GM12878 (cell line): ENCODE measurements around the gene RSRP1.

Experiments used
- EED ChIP-seq: sonication (generic); IDR thresholded peaks from 2 replicates; pipeline ENCODE4 v1.6.1; 2016; ENCODE audit warnings: antibody characterized with exemption, low read depth
- HDAC6 ChIP-seq: fragments of 200-600 bp; sonication (generic); IDR thresholded peaks from one replicate; pipeline ENCODE4 v1.8.0; 2017; ENCODE audit warnings: antibody characterized with exemption; ENCODE audit not compliant: unreplicated experiment
- REST ChIP-seq: IDR thresholded peaks from 2 replicates; pipeline ENCODE4 v1.6.1; 2012; ENCODE audit warnings: mild to moderate bottlenecking, low read depth, low read length
- SMARCA5 ChIP-seq: fragments of 450-650 bp; IDR thresholded peaks from 2 replicates; pipeline ENCODE4 v1.6.1; 2017; ENCODE audit warnings: mild to moderate bottlenecking
- SPI1 ChIP-seq: IDR thresholded peaks from 2 replicates; pipeline ENCODE4 v1.6.1; 2011; ENCODE audit warnings: low read depth, mild to moderate bottlenecking, low read length, moderate library complexity, borderline replicate concordance; ENCODE audit not compliant: insufficient read depth
- ZNF217 ChIP-seq: fragments of 450-650 bp; IDR thresholded peaks from 2 replicates; pipeline ENCODE4 v1.6.1; 2017; ENCODE audit warnings: antibody characterized with exemption, mild to moderate bottlenecking

GRCh38 chr1:25216123-25216522 lies 31.1 kb downstream of the RSRP1 start:
- TF ChIP-seq SPI1 (peak; percentile 90), HDAC6 (no peak), EED (no peak), SMARCA5 (no peak), ZNF217 (no peak), REST (no peak)
